ENCODE data around the gene FAAH.
A peak's percentile ranks its signal among the peaks of the same experiment; 100 is the strongest.

- peak; percentile 93 for TF ChIP-seq CTCF (conservative IDR thresholded peaks at IDR 0.05; ENCODE audit: low read length)
- 0 out of 2 replicates have a peak, but pooled peaks have one; percentile 46 for TF ChIP-seq EZH2phosphoT487 (IDR thresholded peaks at IDR 0.05; ENCODE audit: borderline replicate concordance, low read depth, low read length)
Observed at GRCh38 chr1:46446646-46447498, 52.8 kb downstream of the FAAH start.

Measured in OCI-LY7 (cell line).